ENCODE results near the gene KCNT2.

The KCNT2 gene

GRCh38 chr1:196393282-196393681, 215.0 kb downstream of the KCNT2 start:
- no peak for DNase-seq

- no peak for DNase-seq
These were observed 220.5 kb downstream of the KCNT2 start for GRCh38 chr1:196387766-196388165.

GRCh38 chr1:196385109-196385508, 223.1 kb downstream of the KCNT2 start:
- no peak for DNase-seq

GRCh38 chr1:196382383-196382782, 225.9 kb downstream of the KCNT2 start:
- no peak for DNase-seq

GRCh38 chr1:196381544-196381943, 226.7 kb downstream of the KCNT2 start:
- no peak for DNase-seq

GRCh38 chr1:196380316-196380715, 227.9 kb downstream of the KCNT2 start:
- no peak for DNase-seq

GRCh38 chr1:196377811-196378210, 230.4 kb downstream of the KCNT2 start:
- no peak for DNase-seq

- no peak for DNase-seq
These were observed 231.5 kb downstream of the KCNT2 start for GRCh38 chr1:196376630-196377328.

- DNase-seq, result no peak
These were observed 234.4 kb downstream of the KCNT2 start for GRCh38 chr1:196373798-196374197.

- DNase-seq, result peak; percentile 18
These were observed 235.2 kb downstream of the KCNT2 start for GRCh38 chr1:196372896-196373536.

- DNase-seq, result no peak
These were observed 240.4 kb downstream of the KCNT2 start for GRCh38 chr1:196367838-196368237.

- no peak for DNase-seq
These were observed 241.3 kb downstream of the KCNT2 start for GRCh38 chr1:196366817-196367495.

GRCh38 chr1:196361112-196361714, 247.0 kb downstream of the KCNT2 start:
- DNase-seq, result no peak

GRCh38 chr1:196357913-196358312, 250.3 kb downstream of the KCNT2 start:
- DNase-seq, result no peak

- peak; percentile 15 for DNase-seq
These were observed 252.9 kb downstream of the KCNT2 start for GRCh38 chr1:196355206-196355786.

- no peak for DNase-seq
These were observed 263.8 kb downstream of the KCNT2 start for GRCh38 chr1:196344453-196344852.

- no peak for DNase-seq
These were observed 283.9 kb downstream of the KCNT2 start for GRCh38 chr1:196324345-196324744.

GRCh38 chr1:196323869-196324268, 284.4 kb downstream of the KCNT2 start:
- no peak for DNase-seq

GRCh38 chr1:196319301-196319700, 288.9 kb downstream of the KCNT2 start:
- DNase-seq, result no peak

GRCh38 chr1:196317535-196318522, 290.4 kb downstream of the KCNT2 start:
- DNase-seq, result peak; percentile 28

- no peak for DNase-seq
These were observed 295.5 kb downstream of the KCNT2 start for GRCh38 chr1:196312739-196313138.

- peak; percentile 17 for DNase-seq
These were observed 298.9 kb downstream of the KCNT2 start for GRCh38 chr1:196309386-196309785.
